ENCODE data around the gene CISTR.
A peak's percentile ranks its signal among the peaks of the same experiment; 100 is the strongest.
"Not testable (repeated sequence)": the region's sequence is repeated elsewhere in the genome, so short reads cannot be mapped to it uniquely, and the experiment has no call there.

The CISTR gene

GRCh38 chr12:53719649-53720048, 32.1 kb downstream of the CISTR start:
- DNase-seq (ENCODE audit: low read depth): no peak

GRCh38 chr12:53718567-53718966, 33.2 kb downstream of the CISTR start:
- not testable (repeated sequence) for DNase-seq (ENCODE audit: low read depth)

DNA sequence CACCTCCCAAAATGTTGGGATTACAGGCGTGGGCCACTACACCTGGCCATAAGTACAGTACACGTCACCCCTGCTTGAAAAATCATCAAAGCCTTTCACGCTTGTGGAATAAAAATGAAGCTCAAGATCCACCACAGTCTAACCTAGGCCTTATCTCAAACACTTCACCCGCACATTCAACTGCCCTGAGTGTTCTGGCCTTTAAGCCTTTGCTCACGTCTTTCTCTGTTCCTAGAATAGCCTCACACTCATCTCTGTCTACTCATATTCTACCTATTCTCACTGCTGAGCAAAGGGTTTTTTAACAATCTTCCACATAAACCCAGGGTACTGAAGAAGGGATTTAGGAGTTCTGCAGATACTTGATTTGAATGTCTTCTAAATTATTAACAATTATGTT, 34.5 kb downstream of the CISTR start:
- no peak for DNase-seq (ENCODE audit: low read depth)

GRCh38 chr12:53714004-53714403, 37.8 kb downstream of the CISTR start:
- no peak for DNase-seq (ENCODE audit: low read depth)

DNA sequence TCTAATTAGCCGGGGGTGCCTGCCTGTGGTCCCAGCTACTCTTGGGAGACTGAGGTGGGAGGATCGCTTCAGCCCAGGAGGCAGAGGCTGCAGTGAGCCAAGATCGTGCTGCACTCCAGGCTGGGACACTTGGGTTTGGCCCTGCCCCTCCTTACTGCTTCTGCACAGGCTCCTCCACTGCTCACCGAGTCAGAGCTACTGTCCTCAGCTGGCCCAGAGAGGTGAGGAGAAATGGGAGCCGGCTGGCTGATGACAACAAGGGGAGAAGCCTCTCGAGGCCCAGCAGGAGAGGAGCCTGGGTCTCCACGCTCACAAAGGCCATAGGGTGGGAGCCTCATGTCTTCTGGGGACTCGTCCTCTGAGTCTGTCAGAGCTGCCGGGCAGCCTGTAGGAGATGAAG, 38.3 kb downstream of the CISTR start:
- no peak for DNase-seq (ENCODE audit: low read depth)

- DNase-seq (ENCODE audit: low read depth): no peak
Observed at GRCh38 chr12:53712059-53712643, 39.6 kb downstream of the CISTR start.

GRCh38 chr12:53710091-53710490, 41.7 kb downstream of the CISTR start:
- DNase-seq (ENCODE audit: low read depth): no peak

- DNase-seq (ENCODE audit: low read depth): no peak
Observed at GRCh38 chr12:53709671-53710070, 42.1 kb downstream of the CISTR start.

DNA sequence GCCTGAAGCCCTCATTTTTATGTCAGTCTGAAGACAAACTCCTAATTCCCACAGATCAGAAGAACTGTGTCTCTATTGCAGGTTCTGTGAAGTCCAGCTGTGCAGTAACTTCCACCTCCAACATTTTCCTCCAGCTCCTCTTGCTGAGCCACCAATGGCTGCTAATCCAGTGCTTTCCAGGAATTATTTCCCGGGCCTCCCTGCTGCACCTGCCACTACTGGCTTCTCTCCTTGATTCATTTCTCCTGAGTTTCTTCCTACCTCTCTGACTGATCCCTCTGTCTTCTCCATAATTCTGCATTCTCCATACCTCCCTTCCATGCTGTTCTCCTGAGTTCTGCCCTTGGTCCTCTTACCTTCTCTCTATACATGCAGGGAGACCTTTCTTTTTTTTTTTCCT, 45.7 kb downstream of the CISTR start:
- DNase-seq (ENCODE audit: low read depth): no peak

DNA sequence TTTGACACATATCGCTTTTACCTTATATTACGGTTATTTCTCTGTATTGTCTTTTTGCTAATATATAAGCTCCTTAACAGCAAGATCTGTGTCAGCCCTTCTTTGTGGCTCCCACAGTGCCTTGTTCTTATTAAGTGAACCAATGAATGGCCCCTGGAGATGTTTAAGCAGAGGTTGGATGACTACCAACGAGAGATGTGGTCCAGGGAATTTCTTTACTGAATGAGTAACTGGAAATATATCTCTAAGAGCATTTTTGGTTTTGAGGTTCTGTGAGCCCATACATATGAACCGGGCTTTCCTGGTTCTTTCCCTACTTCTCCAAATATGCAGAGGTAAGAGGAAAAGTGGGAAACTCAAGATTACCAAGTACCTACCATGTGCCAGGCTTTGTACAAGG, 48.0 kb downstream of the CISTR start:
- no peak for DNase-seq (ENCODE audit: low read depth)

- DNase-seq (ENCODE audit: low read depth): peak; percentile 59
Observed at GRCh38 chr12:53701518-53702264, 50.1 kb downstream of the CISTR start.

DNA sequence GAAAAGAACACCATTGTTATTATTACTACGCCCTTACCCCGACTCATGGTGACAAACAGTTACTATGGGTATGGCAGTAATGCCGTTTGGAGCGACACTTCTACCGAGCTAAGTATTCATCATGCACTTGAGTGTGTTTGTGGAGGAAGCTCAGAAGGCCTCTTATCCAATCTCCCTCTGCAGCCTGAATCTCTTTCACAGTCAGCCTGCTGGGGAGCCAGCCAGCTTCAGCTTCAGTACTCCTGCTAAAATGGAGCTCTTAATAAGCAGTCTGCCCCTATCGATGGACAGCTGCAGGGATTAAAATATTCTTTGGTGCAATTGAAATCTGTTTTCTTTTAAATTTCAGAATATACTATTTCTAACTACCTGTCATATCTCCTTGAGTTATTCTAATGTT, 51.2 kb downstream of the CISTR start:
- no peak for DNase-seq (ENCODE audit: low read depth)

DNA sequence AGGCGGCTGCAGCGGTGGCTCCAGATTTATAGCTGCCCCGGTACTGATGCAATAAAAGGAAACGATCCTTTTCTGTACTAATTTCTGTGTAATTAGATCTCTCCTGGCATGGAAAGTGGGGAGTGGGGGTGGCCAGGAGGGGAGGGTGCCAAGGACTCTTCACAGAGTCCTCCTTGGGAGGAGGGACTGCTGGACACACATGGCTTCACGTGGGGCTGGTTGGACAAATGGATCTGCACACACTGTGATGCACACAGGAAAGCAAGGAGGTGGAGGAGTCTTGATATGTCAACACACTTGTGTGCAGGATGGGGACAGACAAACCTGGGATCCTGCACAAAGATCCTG, 52.1 kb downstream of the CISTR start:
- DNase-seq (ENCODE audit: low read depth): no peak

GRCh38 chr12:53698948-53699677, 52.7 kb downstream of the CISTR start:
- DNase-seq (ENCODE audit: low read depth): no peak

- no peak for DNase-seq (ENCODE audit: low read depth)
Observed at GRCh38 chr12:53696655-53697331, 55.0 kb downstream of the CISTR start.
